BJ (cell line): ENCODE measurements around the gene TBXAS1. TPM values are rescaled to one million over a fixed set of nuclear protein-coding genes. Genes with fewer than 3 reads are reported as not detected.

Source experiments
- CTCF ChIA-PET: fragments of 350-600 bp; formaldehyde crosslinking; extraction: SDS; loops from one replicate; lab custom pipeline; 2021; ENCODE audit warnings: antibody characterized with exemption, inconsistent platforms; lab: Yijun Ruan, JAX
- POLR2A ChIA-PET: fragments of 300-600 bp; sonication (Branson Sonifier 250); formaldehyde crosslinking; extraction: SDS; loops from one replicate; lab custom pipeline; 2021; ENCODE audit warnings: antibody characterized with exemption; lab: Charles Lee
- DNase-seq: peaks from one replicate; pipeline ENCODE4 v3.0.0-alpha.2; 2011; ENCODE audit warnings: low read depth
- H3K27me3 ChIP-seq: 2 replicates; pipeline ENCODE4 v1.6.0; 2011; ENCODE audit warnings: low read length; ENCODE audit not compliant: control insufficient read depth, insufficient read depth
- H3K36me3 ChIP-seq: 2 replicates; pipeline ENCODE4 v1.5.1; 2011; ENCODE audit warnings: low read length; ENCODE audit not compliant: control insufficient read depth, insufficient read depth
- H3K4me3 ChIP-seq: 2 replicates; pipeline ENCODE4 v1.5.1; 2011; ENCODE audit warnings: low read depth, mild to moderate bottlenecking, control low read depth, low read length
- polyA plus RNA-seq: library from polyadenylated mRNA; depleted of rRNA; stranded (reverse); fragments of >200 nt; gene quantifications from 2 replicates; pipeline ENCODE4 v1.2.3, GENCODE V29; 2011
- TF ChIP-seq, protein P1 (sequence below): IDR thresholded peaks from 2 replicates; pipeline ENCODE4 v1.5.1; 2011; ENCODE audit warnings: low read depth, mild to moderate bottlenecking, control low read depth, inconsistent platforms, low read length, moderate library complexity; ENCODE audit not compliant: insufficient read depth

Gene TBXAS1
- polyA plus RNA-seq, 1 experiment = 0.16 TPM

- Histone ChIP-seq H3K4me3 (no peak overlapping the region), H3K27me3 (peaks cover 13% of the 10 kb centered on the region), H3K36me3 (no peaks in the 10 kb centered on the region)
- POLR2A ChIA-PET = no interaction called here
- CTCF ChIA-PET = interaction anchor here (0.7 to 1.6 kb wide), 3 partner anchors 9 to 28 kb away, joined by 3 to 6 read pairs (median 3); no protein-coding TSS in a partner anchor
- TF ChIP-seq, protein P1, sequence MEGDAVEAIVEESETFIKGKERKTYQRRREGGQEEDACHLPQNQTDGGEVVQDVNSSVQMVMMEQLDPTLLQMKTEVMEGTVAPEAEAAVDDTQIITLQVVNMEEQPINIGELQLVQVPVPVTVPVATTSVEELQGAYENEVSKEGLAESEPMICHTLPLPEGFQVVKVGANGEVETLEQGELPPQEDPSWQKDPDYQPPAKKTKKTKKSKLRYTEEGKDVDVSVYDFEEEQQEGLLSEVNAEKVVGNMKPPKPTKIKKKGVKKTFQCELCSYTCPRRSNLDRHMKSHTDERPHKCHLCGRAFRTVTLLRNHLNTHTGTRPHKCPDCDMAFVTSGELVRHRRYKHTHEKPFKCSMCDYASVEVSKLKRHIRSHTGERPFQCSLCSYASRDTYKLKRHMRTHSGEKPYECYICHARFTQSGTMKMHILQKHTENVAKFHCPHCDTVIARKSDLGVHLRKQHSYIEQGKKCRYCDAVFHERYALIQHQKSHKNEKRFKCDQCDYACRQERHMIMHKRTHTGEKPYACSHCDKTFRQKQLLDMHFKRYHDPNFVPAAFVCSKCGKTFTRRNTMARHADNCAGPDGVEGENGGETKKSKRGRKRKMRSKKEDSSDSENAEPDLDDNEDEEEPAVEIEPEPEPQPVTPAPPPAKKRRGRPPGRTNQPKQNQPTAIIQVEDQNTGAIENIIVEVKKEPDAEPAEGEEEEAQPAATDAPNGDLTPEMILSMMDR = no peak
- DNase-seq = no peak
Measured at GRCh38 chr7:139974179-139974811, 145.2 kb downstream of the TBXAS1 start.

GRCh38 chr7:139976055-139976837 is 147.2 kb downstream of the TBXAS1 start:
- no peak for DNase-seq
- Histone ChIP-seq H3K27me3 (peaks cover 7% of the 10 kb centered on the region), H3K36me3 (no peaks in the 10 kb centered on the region), H3K4me3 (no peak overlapping the region)
- ChIA-PET CTCF (no interaction called here), POLR2A (no interaction called here)
- TF ChIP-seq, protein P1 = no peak

GRCh38 chr7:139976838-139977656 is 148.0 kb downstream of the TBXAS1 start:
- Histone ChIP-seq H3K27me3 (peaks cover 9% of the 10 kb centered on the region), H3K36me3 (no peaks in the 10 kb centered on the region), H3K4me3 (no peak overlapping the region)
- ChIA-PET CTCF (no interaction called here), POLR2A (no interaction called here)
- no peak for DNase-seq
- TF ChIP-seq, protein P1 = no peak

DNA sequence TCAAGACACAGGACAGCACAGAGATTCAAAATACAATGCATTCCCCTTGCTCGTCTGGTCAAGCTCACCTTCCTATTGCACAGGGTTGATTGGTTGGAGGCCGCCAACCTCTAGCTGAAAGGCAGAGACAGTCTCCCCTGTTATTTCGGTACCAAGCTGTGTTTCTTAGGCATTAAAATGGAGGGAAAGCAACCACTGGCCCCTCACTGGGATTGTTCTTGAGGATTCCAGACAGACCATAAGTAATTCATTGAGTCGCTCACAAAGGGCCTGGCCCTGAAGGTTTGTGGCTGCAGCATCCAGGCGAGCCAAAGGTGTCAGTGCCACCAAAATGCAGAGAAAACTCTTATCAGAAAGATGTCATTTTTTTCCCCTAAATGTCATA is 152.4 kb downstream of the TBXAS1 start:
- ChIA-PET POLR2A (no interaction called here), CTCF (no interaction called here)
- no peak for DNase-seq
- H3K27me3 ChIP-seq = peaks cover 3% of the 10 kb centered on the region
- TF ChIP-seq, protein P1 = no peak
- no peak overlapping the region for H3K4me3 ChIP-seq
- no peaks in the 10 kb centered on the region for H3K36me3 ChIP-seq
